ENCODE data around the gene POLR3A.

Gene POLR3A

DNA sequence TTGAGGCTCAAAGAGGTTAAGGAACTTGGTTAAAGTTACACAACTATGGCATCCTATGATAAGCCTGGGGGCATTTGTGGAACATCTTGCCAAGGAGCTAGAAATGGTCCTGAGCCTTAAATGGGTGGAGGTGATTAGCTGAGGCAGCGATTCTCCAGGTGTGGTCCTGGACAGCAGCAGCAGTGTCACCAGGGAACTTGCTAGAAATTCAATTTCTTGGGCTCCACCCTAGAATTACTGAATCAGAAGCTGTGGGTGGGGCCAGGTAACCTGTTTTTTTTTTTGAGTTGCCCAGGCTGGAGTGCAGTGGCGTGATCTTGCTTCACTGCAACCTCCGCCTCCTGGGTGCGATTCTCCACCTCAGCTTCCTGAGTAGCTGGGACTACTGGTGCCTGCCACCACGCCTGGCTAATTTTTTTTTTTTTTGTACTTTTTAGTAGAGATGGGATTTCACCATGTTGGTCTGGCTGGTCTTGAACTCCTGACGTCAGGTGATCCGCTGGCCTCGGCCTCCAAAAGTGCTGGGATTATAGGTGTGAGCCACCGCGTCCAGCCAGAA lies 17.5 kb upstream of the POLR3A start:
- no peak for DNase-seq (ENCODE audit: low read depth)

DNA sequence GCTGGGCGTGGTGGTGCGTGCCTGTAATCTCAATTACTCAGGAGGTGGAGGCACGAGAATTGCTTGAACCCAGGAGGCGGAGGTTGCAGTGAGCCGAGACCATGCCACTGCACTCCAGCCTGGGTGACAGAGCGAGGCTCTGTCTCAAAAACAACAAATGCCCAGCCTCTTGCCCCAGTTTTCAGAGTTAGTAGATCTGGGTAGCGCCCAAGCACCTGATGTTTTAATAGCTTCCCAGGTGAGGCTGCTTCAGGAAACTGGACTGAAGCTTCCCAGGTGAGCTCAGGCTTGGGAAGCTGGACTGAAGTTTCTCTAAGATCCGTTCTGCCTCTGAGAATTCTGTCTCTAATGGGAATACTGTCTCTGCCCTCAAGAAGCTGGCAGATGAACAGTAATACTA lies 16.5 kb upstream of the POLR3A start:
- DNase-seq (ENCODE audit: low read depth): no peak

DNA sequence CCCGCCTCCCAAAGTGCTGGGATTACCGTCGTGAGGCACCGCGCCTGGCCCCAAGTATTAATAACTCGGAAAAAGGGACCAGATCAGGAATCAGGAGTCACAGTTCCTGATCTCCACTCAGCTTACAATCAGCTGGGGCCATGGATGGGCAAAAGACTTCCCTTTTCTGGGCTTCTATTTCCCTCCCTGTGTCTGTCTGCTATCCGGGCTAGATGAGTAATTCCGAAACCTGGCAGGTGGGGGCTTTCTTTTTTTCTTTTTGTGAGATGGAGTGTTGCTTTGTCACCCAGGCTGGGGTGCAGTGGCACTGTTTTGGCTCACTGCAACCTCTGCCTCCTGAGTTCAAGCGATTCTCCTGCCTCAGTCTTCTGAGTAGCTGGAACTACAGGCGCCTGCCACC lies 15.9 kb upstream of the POLR3A start:
- no peak for DNase-seq (ENCODE audit: low read depth)

DNA sequence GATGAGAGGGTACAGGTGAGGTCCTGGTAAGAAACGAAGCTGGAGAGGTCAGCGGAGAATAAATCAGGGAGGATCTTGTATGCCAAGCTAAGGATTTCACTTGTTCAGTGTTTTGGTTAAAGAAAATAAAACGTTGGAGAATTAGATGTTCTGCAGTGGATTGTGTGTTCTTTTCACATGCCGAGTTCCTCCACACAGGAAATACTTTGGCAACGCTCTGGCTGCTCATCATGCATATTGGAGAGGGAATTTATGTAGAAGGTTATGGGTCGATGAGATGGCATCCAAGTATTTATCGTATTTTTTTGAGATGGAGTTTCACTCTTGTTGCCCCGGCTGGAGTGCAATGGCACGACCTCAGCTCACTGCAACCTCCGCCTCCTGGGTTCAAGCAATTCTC lies 15.4 kb upstream of the POLR3A start:
- DNase-seq (ENCODE audit: low read depth): no peak

DNA sequence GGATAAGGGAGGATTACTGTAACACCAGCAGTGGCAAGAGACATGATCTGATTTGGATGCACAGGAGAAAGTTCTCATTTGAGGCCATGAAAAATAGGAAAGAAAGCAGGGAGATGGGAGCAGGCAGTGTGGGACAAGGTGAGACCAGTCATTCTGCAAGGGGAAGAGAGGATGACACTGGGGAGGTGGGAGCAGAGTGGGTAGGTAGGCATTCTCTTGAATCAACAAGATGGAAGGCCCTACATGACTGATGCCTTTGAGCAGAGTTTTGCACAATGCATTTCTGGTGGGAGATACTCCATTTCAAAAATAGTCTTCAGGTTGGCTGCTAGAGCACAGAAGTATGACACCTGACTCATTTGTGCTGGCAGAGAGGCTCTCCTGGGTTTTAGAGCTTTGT lies 14.9 kb upstream of the POLR3A start:
- DNase-seq (ENCODE audit: low read depth): no peak

DNA sequence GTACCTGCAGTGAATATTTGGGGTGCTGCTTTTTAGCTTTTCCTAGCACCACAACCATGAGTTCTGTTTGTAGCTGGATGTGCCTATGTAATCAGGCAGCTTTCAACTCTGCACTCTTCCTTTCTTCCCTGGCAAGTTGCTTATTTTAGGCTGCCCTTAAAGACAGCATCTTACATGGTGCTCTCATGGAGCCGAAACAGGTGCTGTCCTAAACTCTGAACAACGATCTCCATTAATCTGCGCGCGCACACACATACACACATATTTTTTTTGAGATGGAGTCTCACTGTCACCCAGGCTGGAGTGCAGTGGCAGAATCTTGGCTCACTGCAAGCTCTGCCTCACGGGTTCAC lies 13.4 kb upstream of the POLR3A start:
- no peak for DNase-seq (ENCODE audit: low read depth)

DNA sequence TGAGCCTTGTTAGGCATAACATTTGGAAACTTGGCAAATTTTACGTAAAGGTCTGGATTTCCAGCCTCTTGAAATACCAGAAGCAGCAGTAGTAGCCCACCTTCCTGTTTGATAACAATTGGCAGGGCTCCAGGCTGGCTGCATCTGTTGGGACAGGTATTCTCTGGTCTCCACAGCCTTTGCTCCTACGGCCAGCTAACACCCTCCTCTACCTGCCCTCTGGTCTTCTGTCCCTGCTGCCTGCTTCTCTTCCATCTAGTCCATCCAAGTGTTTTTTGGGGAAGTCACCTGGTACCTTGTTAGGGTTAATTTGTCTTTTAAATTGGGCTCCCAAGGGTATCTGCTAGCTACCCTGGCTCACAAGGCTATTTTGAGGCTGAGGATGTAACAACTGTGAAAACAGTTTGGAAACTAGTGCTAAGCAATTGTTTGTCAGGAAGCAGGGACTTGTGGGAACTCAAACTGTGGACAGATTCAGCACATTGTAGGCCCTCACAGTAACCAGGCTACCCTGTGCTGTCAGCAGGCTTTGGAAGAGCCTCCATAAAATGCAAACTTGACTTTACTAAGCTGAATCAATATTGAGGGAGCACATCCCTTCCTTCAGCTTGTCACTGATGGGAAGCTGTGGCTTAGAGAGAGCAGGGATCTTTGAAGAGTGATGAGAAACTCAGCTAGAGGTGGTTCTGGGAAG lies 12.9 kb upstream of the POLR3A start:
- no peak for DNase-seq (ENCODE audit: low read depth)

DNA sequence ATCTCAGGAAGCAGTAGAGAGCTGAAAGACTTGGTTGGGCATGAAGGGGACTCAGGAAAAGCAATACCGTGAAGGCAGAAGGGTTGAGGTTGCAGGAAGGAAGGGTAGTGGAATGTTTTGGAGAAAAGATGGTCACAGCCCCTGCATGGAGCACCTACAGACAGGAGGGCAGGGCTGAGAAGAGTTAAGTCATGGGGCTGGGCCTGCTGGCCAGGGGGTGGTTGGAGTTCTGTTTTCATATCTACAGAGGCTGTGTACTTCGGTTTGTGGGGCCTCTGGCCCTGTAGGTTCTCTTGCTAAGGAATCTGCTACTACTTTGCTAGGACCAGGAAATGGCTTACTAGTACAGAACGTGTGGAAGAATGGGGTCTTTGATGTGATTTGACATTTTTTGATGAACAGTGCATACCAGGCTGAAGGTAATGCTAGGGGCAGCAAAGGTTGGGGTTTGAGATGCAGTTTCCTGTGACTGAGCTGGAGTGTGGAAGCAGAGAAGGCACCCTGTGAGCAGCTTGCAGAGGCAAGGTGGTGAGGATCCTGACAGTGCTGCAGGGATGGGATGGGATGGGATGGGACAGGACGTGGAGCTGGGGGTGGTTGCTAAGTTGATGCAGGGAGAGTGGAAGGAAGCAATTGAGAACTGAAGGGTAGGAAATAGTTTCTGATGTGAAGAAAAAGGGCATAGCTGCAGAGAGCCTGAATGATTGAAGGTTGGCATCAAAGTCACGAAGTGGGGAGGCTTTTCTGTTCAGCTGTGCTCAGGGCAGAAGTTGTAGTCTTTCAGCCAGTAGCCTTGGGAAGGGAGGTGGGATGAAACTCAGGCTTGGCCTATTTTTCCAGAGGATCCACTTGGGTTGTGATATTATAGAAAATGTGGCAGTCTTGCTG lies 12.1 kb upstream of the POLR3A start:
- DNase-seq (ENCODE audit: low read depth): no peak

DNA sequence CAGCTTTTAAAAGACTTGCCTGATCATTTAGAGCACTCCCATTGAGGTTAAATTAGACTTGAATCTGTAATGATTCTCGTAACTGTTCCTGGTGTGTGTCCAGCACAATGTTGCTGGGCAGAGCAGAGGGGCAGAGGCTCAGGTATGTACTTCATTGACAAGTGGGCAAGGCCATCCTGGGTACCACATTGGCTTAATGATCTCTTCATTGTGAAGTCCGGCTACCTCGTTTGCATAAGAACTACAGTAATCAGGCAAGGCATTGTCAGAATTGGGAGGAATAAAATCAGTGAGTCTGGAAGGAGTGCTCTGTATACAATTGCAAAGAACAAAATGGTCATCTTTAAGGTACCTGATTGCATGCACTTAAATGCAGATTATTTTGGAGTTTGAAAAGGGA lies 10.4 kb upstream of the POLR3A start:
- DNase-seq (ENCODE audit: low read depth): no peak

DNA sequence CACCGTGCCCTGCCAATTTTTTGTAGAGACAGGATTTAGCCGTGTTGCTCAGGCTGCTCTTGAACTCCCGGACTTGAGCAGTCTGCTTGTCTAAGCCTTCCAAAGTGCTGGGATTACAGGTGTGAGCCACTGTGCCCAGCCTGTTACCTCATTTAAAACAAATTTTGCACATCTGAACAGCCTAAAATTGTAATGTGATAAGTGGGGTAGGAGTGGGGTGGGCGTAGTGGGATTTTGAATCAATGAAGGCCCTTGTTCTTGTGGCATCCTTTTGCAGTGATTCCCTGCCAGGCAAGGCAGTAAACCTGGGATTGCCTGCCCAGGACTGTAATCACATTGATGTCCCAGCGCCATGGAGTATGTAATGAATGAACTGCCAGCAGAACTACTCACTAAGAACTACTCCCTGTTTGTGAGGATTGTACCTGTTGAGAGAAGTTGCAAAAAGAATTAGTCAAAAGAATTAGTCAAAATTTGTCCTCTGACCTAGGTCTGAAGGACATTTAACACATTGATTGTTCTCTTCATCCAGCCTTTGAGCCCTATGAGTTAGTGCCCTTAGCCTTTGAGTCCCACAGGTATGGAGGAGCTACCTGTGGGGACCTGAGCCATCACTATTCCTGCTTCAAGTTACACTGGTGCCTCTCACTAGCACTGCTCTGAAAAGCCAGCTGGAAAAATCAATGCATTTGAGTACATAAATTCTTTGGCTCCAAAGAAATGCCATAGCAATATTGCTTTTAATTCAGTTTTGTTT lies 9.7 kb upstream of the POLR3A start:
- DNase-seq (ENCODE audit: low read depth): no peak

DNA sequence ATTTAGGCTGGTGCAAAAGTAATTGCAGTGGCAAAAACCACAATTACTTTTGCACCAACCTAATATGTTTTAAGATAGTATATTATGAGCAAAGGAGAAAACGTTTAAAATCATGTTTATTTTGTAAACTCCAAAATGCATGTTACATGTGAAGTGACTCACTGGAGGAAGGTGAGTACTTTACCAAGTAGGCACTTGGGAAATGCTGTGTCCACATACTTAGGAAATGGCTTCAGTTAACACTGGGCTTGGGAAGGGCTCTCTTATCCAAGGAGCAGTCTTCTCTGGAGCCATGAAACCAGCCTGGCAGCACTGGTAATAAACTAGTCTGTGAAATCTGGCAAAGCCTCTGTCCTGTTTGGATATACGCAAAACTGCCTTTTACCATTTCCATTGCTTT lies 8.8 kb upstream of the POLR3A start:
- no peak for DNase-seq (ENCODE audit: low read depth)

DNA sequence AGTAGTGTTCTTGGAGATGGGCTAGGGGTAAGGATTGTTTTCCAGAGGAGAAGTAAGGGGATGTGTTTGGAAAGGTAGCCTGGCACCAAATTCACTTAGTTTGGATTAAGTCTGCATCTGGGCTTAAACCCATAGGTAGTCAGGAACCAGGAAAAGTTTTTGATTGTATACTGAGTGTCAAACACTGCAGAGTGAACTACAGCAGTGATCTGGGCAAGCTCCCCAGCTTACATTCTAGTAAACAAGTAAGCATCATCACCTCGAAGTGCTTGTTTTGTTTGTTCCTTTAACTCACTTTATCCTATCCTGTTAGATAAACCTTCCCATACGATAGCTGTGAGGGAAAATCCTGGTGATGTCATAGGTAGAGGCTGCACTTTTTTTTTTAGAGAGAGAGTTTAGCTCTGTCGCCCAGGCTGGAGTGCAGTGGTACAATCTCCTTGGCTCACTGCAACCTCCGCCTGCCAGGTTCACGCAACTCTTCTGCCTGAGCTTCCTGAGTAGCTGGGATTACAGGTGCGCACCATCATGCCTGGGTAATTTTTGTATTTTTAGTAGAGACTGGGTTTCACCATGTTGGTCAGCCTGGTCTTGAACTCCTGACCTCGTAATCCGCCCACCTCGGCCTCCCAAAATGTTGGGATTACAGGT lies 6.7 kb upstream of the POLR3A start:
- DNase-seq (ENCODE audit: low read depth): no peak

DNA sequence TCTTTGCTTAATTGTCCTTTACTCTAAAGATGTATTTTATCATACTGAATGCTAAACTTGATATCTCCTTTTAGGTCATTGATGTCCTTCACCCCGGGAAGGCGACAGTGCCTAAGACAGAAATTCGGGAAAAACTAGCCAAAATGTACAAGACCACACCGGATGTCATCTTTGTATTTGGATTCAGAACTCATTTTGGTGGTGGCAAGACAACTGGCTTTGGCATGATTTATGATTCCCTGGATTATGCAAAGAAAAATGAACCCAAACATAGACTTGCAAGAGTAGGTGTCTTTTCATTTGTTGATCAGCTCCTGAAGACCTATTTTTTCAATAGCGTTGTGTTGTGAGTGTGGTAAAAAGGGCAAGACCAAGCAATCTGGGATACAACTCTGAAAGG lies 6.1 kb upstream of the POLR3A start:
- no peak for DNase-seq (ENCODE audit: low read depth)

DNA sequence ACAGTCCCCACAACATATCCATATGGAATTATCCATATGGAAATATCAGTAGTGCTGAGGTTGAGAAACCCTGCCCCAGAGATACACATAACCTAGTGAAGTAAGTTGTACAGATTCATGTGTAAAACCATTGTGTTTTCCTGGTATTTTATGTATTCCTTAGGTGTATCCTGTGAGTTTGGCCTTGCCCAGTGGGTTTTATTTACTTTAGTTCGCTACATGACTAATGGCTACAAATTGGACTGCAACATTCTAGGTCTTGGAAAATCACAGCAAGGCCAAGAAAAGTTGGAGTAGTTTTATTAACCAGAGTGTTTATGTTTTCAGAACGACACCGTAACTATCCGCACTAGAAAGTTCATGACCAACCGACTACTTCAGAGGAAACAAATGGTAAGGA lies 5.7 kb upstream of the POLR3A start:
- DNase-seq (ENCODE audit: low read depth): no peak

DNA sequence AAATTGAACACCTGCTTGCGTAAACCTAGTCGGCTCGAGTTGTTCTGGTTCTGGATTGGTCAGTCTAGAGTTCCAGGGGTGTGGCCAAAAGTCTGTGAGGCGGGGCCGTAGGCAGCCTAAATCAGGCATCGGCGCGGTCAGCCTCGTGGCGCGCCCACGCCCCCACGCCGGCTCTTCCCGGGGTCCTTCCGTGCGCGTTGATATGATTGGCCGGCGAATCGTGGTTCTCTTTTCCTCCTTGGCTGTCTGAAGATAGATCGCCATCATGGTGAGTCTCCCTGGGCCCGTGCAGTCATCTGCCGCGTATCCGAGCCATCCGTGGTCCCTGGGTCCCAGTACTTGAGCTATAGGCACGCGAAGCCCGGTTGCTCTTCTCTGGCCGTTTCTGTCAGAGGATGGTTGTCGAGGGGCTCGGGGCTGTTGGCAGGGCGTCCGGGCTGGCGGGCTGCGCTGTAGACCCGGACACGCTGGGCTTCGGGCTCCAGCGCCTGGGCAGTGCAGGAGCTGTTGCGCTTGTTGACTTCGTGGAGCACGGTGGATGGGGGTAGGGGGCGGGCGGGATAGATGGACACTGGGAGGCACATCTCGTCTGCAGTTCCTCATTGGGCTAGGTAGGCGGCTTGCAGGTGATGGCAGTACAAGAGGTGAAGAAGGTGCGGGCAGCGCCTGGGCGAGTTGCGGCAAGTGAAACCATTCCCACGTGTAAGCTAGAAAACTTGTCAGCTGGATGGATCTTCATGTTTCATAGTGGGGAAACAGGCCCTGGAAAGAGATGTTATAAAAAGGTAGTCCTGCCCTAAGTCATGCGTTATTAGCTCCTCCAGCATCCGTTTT lies 4.5 kb upstream of the POLR3A start, which contains the start of gene RPS24:
TSS of gene RPS24 (plus strand) at position 227 of the 834 bp plus-strand sequence. CDS start at position 266, 39 bp downstream.
- DNase-seq (ENCODE audit: low read depth): peak; percentile 95

DNA sequence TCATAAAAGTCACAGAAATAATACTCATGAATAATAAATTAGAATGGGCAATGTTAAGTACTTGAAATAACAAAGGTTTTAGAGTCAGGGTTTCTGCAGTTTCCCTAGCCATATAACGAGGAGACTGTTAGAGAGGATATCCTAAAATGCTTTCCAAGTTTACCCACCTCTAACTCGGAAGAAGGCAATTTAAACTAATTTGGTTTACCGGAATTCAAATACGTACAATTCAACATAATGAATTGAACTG lies 4.0 kb upstream of the POLR3A start:
- no peak for DNase-seq (ENCODE audit: low read depth)

DNA sequence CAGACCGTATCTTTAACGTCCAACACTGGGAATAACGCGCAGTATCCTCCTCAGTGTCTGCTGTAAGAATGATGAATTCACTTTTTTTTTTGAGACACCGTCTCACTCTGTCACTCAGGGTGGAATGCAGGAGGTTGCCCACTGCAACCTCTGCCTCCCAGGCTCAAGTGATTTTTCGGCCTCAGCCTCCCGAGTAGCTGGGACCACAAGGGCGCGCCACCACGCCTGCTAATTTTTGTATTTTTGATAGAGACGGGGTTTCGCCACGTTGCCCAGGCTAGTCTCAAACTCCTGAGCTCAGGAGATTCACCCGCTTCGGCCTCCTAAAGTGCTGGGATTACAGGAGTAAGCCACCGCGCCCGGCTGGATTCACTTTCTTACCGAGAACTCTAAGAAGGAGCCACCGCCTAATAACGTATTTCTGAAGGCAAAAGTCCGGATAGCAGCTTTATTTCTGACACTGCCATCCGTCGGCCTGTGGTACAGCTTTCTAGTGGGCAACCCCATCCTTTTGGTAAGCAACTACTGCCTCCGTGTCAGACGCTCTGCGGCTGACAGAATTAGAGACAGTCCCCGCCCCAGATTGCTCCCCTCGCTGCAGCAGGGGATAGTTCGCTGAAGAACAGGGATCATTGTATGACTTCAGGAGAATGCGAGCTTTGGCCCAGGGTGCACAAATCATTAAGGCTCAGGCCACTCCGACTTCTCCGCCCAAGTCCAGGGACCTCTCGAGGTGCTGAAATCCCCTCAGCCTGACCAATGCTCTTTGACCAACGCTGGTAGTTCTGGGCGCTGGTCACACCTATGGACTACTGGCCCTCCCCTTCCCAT lies 662 bp downstream of the POLR3A start:
- no peak for DNase-seq (ENCODE audit: low read depth)

DNA sequence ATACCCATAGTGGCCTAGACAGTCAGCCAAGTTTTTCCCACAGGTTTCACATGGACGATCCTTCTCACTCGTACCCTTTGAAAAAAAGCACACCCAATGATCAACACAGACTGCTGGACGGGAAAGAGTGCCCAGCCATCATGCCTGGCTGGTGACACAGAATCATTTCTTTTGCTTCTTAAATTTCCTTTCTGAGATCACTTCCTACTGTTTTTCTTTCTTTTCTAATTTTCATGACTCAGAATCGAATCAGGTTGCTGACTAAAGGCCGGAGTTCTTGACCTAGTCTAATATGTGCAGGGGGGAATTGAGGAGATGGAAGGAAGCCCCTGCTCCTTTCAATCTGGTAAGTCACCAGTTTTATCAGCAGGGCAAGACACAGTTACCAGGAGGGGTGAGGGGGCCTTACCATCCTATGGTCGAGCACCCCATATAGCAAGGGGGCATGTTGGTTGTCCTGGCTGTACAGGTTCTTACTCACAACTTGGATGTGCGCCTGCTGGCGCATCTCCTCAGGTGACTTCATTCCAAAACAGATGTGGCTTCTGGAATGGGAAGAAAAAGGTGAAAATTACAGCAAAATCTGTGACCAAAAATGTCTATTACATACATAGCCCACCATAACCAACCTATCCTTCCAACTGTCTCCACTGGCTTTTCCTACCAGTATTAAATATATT lies 3.5 kb downstream of the POLR3A start:
- DNase-seq (ENCODE audit: low read depth): no peak

DNA sequence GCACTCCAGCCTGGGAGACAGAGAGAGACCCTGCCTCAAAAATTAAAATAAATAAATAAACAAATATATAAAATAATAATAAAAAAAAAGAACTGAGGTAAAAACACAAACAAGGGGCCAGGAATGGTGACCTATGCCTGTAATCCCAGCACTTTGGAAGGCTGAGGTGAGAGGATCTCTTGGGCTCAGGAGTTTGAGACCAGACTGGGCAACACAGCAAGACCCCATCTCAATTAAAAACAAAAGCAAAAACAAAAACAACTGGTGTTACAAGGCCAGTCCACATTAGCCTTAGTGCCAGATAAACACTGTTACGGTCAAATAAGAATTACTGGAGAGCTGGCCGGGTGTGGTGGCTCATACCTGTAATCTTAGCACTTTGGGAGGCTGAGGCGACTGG lies 5.6 kb downstream of the POLR3A start:
- no peak for DNase-seq (ENCODE audit: low read depth)

DNA sequence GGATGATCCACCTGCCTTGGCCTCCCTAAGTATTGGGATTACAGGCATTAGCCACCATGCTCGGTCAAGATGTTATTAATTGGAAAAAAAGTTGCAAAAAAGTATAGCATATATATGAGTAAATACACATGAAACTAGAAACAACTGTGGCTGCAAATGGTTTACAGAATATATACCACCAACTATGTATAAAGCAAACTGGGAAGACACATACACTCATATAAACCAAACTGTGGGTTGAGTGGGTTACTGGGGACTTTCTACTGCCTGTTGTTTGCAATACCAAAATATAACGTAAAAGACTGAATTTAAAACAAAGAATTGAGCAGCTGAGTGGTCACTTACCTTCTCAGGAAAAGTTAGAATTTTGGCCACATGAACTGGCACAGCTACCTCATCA lies 8.1 kb downstream of the POLR3A start:
- no peak for DNase-seq (ENCODE audit: low read depth)

Data from activated T-cell treated with anti-CD3 and anti-CD28 coated beads for 24 hours (primary cell).